A549 (cell line): Measurements from ENCODE around the gene TMC5. TPM values are rescaled to one million over a fixed set of nuclear protein-coding genes. Genes with fewer than 3 reads are reported as not detected.

ENCODE experiments used
- ATAC-seq, 2 experiments: fragments of 200-7000 bp in 1 of 2; fragments of >200 bp in 1 of 2; cut with Nextera tagmentation in 1 of 2; cut with Tn5 transposase in 1 of 2; 3 replicates each; pipeline versions ENCODE4 v1.8.0 to v1.9.1; 2018 to 2020; ENCODE audit warnings: mild to moderate bottlenecking in 1 of 2, moderate library complexity in 1 of 2
- CTCF ChIA-PET: fragments of 300-600 bp; sonication (Branson Sonifier 250); formaldehyde crosslinking; extraction: SDS; loops from one replicate; lab custom pipeline; 2021; ENCODE audit warnings: antibody characterized with exemption, inconsistent platforms; lab: Yijun Ruan, JAX
- POLR2A ChIA-PET: fragments of 350-600 bp; formaldehyde crosslinking; extraction: SDS; loops from one replicate; lab custom pipeline; 2021; ENCODE audit warnings: antibody characterized with exemption, inconsistent platforms; lab: Yijun Ruan, JAX
- DNase-seq, 2 experiments: peaks; one replicate each; pipeline versions ENCODE4 v3.0.0 to v3.0.0-alpha.2; 2011 to 2016; ENCODE audit warnings: low read depth in 1 of 2, low spot score in 1 of 2
- FAIRE-seq: peaks from 2 replicates; lab custom pipeline; 2011; peaks lifted over from hg19 to GRCh38; lab: Jason Lieb, UNC
- H3K27ac ChIP-seq, 2 experiments: fragments of >200 bp; sonication (Bioruptor Twin); formaldehyde crosslinking; 3 replicates each; pipeline ENCODE4 v1.5.1; 2016 to 2017
- H3K4me1 ChIP-seq: fragments of >200 bp; sonication (Bioruptor Twin); formaldehyde crosslinking; 3 replicates; pipeline ENCODE4 v1.6.1; 2016
- H3K4me2 ChIP-seq: fragments of >200 bp; sonication (Bioruptor Twin); formaldehyde crosslinking; 3 replicates; pipeline ENCODE4 v1.6.1; 2016
- H3K4me3 ChIP-seq: fragments of >200 bp; sonication (Bioruptor Twin); formaldehyde crosslinking; 3 replicates; pipeline ENCODE4 v1.5.1; 2016
- H3K9me3 ChIP-seq: fragments of >200 bp; sonication (Bioruptor Twin); formaldehyde crosslinking; 3 replicates; pipeline ENCODE4 v1.6.1; 2016
- BCL3 ChIP-seq: fragments of >200 bp; sonication (Bioruptor Twin); formaldehyde crosslinking; IDR thresholded peaks from 3 replicates; pipeline ENCODE4 v1.6.1; 2016
- BHLHE40 ChIP-seq: IDR thresholded peaks from 2 replicates; pipeline ENCODE4 v1.6.1; 2012; ENCODE audit warnings: low read depth, low read length, inconsistent platforms
- CTCF ChIP-seq: fragments of >200 bp; sonication (Bioruptor Twin); formaldehyde crosslinking; IDR thresholded peaks from 3 replicates; pipeline ENCODE4 v1.5.1; 2016
- EHF ChIP-seq: fragments of 250-450 bp; sonication (Bioruptor Pico); IDR thresholded peaks from 2 replicates; pipeline ENCODE4 v1.5.0; 2020; ENCODE audit warnings: mild to moderate bottlenecking
- FOSB ChIP-seq: fragments of 250-450 bp; sonication (Bioruptor Pico); IDR thresholded peaks from 2 replicates; pipeline ENCODE4 v1.5.0; 2020; ENCODE audit warnings: mild to moderate bottlenecking, moderate library complexity
- FOSL2 ChIP-seq, 2 experiments: fragments of 450-650 bp in 1 of 2; fragments of >200 bp in 1 of 2; sonication (Bioruptor Twin) in 1 of 2; formaldehyde crosslinking; IDR thresholded peaks; 2 replicates each; pipeline versions ENCODE4 v1.5.0 to v1.6.1; 2016 to 2020; ENCODE audit warnings: mild to moderate bottlenecking in 1 of 2, moderate library complexity in 1 of 2
- GATA3 ChIP-seq: IDR thresholded peaks from 2 replicates; pipeline ENCODE4 v1.6.1; 2012; ENCODE audit warnings: borderline replicate concordance
- HES2 ChIP-seq: fragments of >200 bp; sonication (Bioruptor Twin); formaldehyde crosslinking; IDR thresholded peaks from 2 replicates; pipeline ENCODE4 v1.6.1; 2016
- HMGXB4 ChIP-seq: fragments of 250-450 bp; sonication (Bioruptor Pico); IDR thresholded peaks from 2 replicates; pipeline ENCODE4 v1.5.0; 2021; ENCODE audit warnings: mild to moderate bottlenecking, moderate library complexity, borderline replicate concordance
- HOXA7 ChIP-seq: fragments of 250-450 bp; sonication (Bioruptor Pico); IDR thresholded peaks from 2 replicates; pipeline ENCODE4 v1.5.0; 2020; ENCODE audit warnings: mild to moderate bottlenecking, moderate library complexity
- HOXB5 ChIP-seq: fragments of 250-450 bp; sonication (Bioruptor Pico); IDR thresholded peaks from 2 replicates; pipeline ENCODE4 v1.5.0; 2020; ENCODE audit warnings: mild to moderate bottlenecking, moderate library complexity
- JUN ChIP-seq, 2 experiments: fragments of >200 bp; sonication (Bioruptor Twin); formaldehyde crosslinking; IDR thresholded peaks; 2 replicates in 1 of 2; 3 replicates in 1 of 2; pipeline ENCODE4 v1.6.1; 2016 to 2017
- JUNB ChIP-seq: fragments of >200 bp; sonication (Bioruptor Twin); formaldehyde crosslinking; IDR thresholded peaks from 2 replicates; pipeline ENCODE4 v1.6.1; 2016
- KDM5A ChIP-seq: fragments of 200-600 bp; sonication (generic); IDR thresholded peaks from 2 replicates; pipeline ENCODE4 v1.6.1; 2016; ENCODE audit warnings: antibody characterized with exemption, mild to moderate bottlenecking
- NPAS2 ChIP-seq: fragments of 250-450 bp; sonication (Bioruptor Pico); IDR thresholded peaks from 2 replicates; pipeline ENCODE4 v1.8.0; 2022; ENCODE audit warnings: mild to moderate bottlenecking, moderate library complexity, borderline replicate concordance
- POLR2AphosphoS2 ChIP-seq: conservative IDR thresholded peaks from 2 replicates; pipeline ENCODE4 v1.6.1; 2012; ENCODE audit warnings: low read length, improper control_type of control experiment, inconsistent platforms
- RCOR1 ChIP-seq: fragments of 150-350 bp; IDR thresholded peaks from 2 replicates; pipeline ENCODE4 v1.6.1; 2014; ENCODE audit warnings: antibody characterized with exemption, low read length, low read depth
- REST ChIP-seq: fragments of 200-600 bp; sonication (generic); IDR thresholded peaks from 2 replicates; pipeline ENCODE4 v1.6.1; 2016; ENCODE audit warnings: antibody characterized with exemption, mild to moderate bottlenecking, moderate library complexity
- RFX5 ChIP-seq: fragments of 450-650 bp; IDR thresholded peaks from 2 replicates; pipeline ENCODE4 v1.7.1; 2014; ENCODE audit warnings: antibody characterized with exemption, mild to moderate bottlenecking, moderate library complexity
- ZC3H11A ChIP-seq: fragments of 450-650 bp; IDR thresholded peaks from 2 replicates; pipeline ENCODE4 v1.6.1; 2014; ENCODE audit warnings: antibody characterized with exemption, mild to moderate bottlenecking
- ZFP36 ChIP-seq: fragments of 450-650 bp; IDR thresholded peaks from 2 replicates; pipeline ENCODE4 v1.6.1; 2014; ENCODE audit warnings: borderline replicate concordance; ENCODE audit not compliant: partially characterized antibody
- WGBS: methylation state at CpG from one replicate; pipeline ENCODE4 v1.1.6; 2017; ENCODE audit errors: missing lambda C conversion rate; 5-methylcytosine and 5-hydroxymethylcytosine counted together
- polyA plus RNA-seq, 4 experiments: library from polyadenylated mRNA; depleted of rRNA in 3 of 4; stranded (reverse); fragments of >200 nt; fragmentation: RNase III in 1 of 4; extraction: RNeasy Plus Mini Kit Qiagen cat#74134 plus additional on column Dnase treatment in 1 of 4; gene quantifications; 2 replicates in 3 of 4; 3 replicates in 1 of 4; pipeline ENCODE4 v1.2.3, GENCODE V29; 2011 to 2017

Gene TMC5
- polyA plus RNA-seq, 2 of the 4 experiments (the other 2 are of a cell fraction) = 8.3 to 17.1 TPM

- FAIRE-seq (no peak), ATAC-seq (no peak), DNase-seq (no peak)
- 94% methylated on average over 1 of the region's 1 CpG for WGBS
- TF ChIP-seq EHF (no peak), GATA3 (no peak), ZC3H11A (no peak), REST (no peak), HOXB5 (no peak), HOXA7 (CRISPR knock-in tag) (no peak), JUNB (no peak), JUN (IDR thresholded peaks at IDR 0.05) (no peak), CTCF (no peak), FOSB (CRISPR knock-in tag) (no peak), FOSL2 (IDR thresholded peaks at IDR 0.05) (no peak), FOSL2 (CRISPR knock-in tag; IDR thresholded peaks at IDR 0.05) (no peak), RFX5 (no peak), RCOR1 (no peak), KDM5A (no peak), HES2 (no peak)
- Histone ChIP-seq H3K4me2 (no peak overlapping the region), H3K4me3 (no peak overlapping the region), H3K27ac (no peak overlapping the region), H3K9me3 (no peaks in the 10 kb centered on the region), H3K4me1 (peaks cover 17% of the 10 kb centered on the region)
- ChIA-PET CTCF (interaction anchor here (1.3 to 2.2 kb wide), 4 partner anchors 16 to 66 kb away, joined by 4 to 6 read pairs (median 5); no protein-coding TSS in a partner anchor), POLR2A (no interaction called here)
Measured at GRCh38 chr16:19436540-19436939, 18.9 kb downstream of the TMC5 start.

GRCh38 chr16:19437280-19437679 is 19.6 kb downstream of the TMC5 start:
- H3K4me3 ChIP-seq = no peak overlapping the region
- POLR2A ChIA-PET = no interaction called here
- DNase-seq (no peak), FAIRE-seq (no peak), ATAC-seq (no peak)
- H3K4me2 ChIP-seq = no peak overlapping the region
- H3K27ac ChIP-seq = no peak overlapping the region; a peak in 1 of 6 replicates
- no peak for TF ChIP-seq BCL3
- no peak for TF ChIP-seq ZFP36
- TF ChIP-seq BHLHE40 = no peak
- no peak for TF ChIP-seq NPAS2 (CRISPR knock-in tag)
- no peak for TF ChIP-seq POLR2AphosphoS2
- no peak for TF ChIP-seq HMGXB4 (CRISPR knock-in tag)
- no peaks in the 10 kb centered on the region for H3K9me3 ChIP-seq
- CTCF ChIA-PET = interaction anchor here (0.7 to 2.2 kb wide), 4 partner anchors 15 to 258 kb away, joined by 3 to 6 read pairs (median 5); no protein-coding TSS in a partner anchor
- 54% methylated on average over 4 of the region's 4 CpGs for WGBS
- H3K4me1 ChIP-seq = peaks cover 9% of the 10 kb centered on the region; the same call in 2 of the 3 replicates
